ENCODE measurements around the gene PLEKHA4. TPM values are rescaled to one million over a fixed set of nuclear protein-coding genes. Genes with fewer than 3 reads are reported as not detected.
A peak's percentile ranks its signal among the peaks of the same experiment; 100 is the strongest.

Gene PLEKHA4
- total RNA-seq, 1 donor from 2014 or later = 8.5 TPM

DNA sequence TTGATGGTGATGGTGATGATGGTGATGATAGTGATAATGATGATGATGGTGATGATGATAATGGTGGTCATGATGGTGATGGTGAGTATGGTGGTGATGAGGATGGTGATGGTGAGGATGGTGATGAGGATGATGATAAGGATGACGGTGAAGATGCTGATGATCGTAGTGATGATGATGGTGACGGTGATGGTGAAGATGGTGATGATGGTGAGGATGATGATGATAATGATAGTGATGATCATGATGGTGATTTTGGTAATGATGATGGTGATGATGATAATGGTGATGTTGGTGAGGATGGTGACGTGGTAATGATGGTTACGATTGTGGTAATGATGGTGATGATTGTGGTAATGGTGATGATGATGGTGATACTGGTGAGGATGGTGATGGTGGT, 46.8 kb downstream of the PLEKHA4 start:
- no peak for DNase-seq (ENCODE audit: low spot score, unreplicated experiment)
- no peak for TF ChIP-seq CTCF (IDR thresholded peaks at IDR 0.05; ENCODE audit: unreplicated experiment)
- no peaks in the 10 kb centered on the region for H3K27me3 Mint-ChIP-seq
- no peak overlapping the region for H3K4me3 Mint-ChIP-seq (ENCODE audit: low read depth)
- H3K27ac Mint-ChIP-seq = no peak overlapping the region
- no peaks in the 10 kb centered on the region for H3K9me3 Mint-ChIP-seq (ENCODE audit: low read depth)
- peaks cover 5% of the 10 kb centered on the region for H3K36me3 Mint-ChIP-seq (ENCODE audit: insufficient read depth)
- peaks cover 16% of the 10 kb centered on the region for H3K4me1 Mint-ChIP-seq (ENCODE audit: low read depth)

- Mint-ChIP-seq H3K36me3 (ENCODE audit: insufficient read depth) (peaks cover 1% of the 10 kb centered on the region), H3K27ac (peak overlapping the region; percentile 39), H3K27me3 (no peaks in the 10 kb centered on the region), H3K4me3 (ENCODE audit: low read depth) (no peak overlapping the region), H3K4me1 (ENCODE audit: low read depth) (peaks cover 24% of the 10 kb centered on the region), H3K9me3 (ENCODE audit: low read depth) (no peaks in the 10 kb centered on the region)
- TF ChIP-seq CTCF (IDR thresholded peaks at IDR 0.05; ENCODE audit: unreplicated experiment) = no peak
- DNase-seq (ENCODE audit: low spot score, unreplicated experiment) = no peak
These were observed 49.0 kb downstream of the PLEKHA4 start for GRCh38 chr19:48819366-48819816.

DNA sequence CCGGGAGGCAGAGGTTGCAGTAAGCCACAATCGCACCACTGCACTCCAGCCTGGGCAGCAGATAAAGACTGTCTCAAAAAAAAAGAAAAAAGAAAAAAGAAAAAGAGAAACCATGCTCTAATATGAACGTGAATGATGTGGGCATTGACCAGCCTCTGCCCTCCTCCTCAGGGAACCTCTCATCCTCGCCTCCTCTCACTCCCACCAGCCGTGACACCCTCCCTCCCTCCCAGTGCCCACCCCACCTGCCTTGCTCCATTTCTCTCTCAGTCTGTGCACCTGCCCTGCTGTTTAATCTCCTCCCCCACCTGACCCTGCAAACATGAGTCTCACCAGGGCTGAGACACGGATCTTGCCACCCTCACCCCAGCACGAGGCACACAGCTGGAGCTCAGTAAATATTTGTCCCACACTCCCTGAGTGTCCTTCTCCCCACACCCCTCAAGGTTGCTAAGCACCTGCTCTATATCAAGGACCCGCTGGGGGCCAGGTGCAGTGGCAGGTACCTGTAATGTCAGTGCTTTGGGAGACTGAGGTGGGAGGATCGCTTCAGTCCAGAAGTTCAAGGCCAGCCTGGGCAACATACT, 50.1 kb downstream of the PLEKHA4 start:
- TF ChIP-seq CTCF (IDR thresholded peaks at IDR 0.05; ENCODE audit: unreplicated experiment) = no peak
- Mint-ChIP-seq H3K9me3 (ENCODE audit: low read depth) (no peaks in the 10 kb centered on the region), H3K36me3 (ENCODE audit: insufficient read depth) (no peaks in the 10 kb centered on the region), H3K27ac (peak overlapping the region; percentile 94), H3K4me3 (ENCODE audit: low read depth) (no peak overlapping the region), H3K27me3 (no peaks in the 10 kb centered on the region), H3K4me1 (ENCODE audit: low read depth) (peaks cover 24% of the 10 kb centered on the region)
- DNase-seq (ENCODE audit: low spot score, unreplicated experiment) = no peak

DNA sequence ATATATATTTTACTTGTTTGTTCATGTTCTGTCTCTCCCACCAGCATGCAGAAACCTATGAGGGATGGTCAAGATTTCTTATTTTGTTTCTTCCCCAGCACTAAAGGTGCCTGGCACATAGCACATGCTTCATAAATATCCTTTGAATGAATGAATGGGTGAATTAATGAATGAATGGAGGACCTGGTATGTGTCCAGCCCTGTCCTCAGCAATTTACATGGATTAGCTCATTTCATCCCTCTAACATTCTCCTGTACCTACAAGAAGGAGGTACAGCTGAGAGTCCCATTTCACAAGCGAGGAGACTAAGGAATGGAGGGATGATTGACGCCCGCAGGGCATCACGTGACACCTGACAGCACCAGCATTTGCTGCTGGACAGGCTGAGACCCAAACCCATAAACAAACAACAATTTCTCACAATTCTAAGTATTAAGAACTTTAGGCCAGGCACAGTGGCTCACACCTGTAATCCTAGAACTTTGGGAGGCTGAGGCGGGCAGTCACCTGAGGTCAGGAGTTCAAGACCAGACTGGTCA, 50.8 kb downstream of the PLEKHA4 start:
- Mint-ChIP-seq H3K27ac (peak overlapping the region; percentile 42), H3K9me3 (ENCODE audit: low read depth) (no peaks in the 10 kb centered on the region), H3K4me1 (ENCODE audit: low read depth) (peaks cover 27% of the 10 kb centered on the region), H3K27me3 (no peaks in the 10 kb centered on the region), H3K36me3 (ENCODE audit: insufficient read depth) (no peaks in the 10 kb centered on the region), H3K4me3 (ENCODE audit: low read depth) (no peak overlapping the region)
- no peak for DNase-seq (ENCODE audit: low spot score, unreplicated experiment)
- no peak for TF ChIP-seq CTCF (IDR thresholded peaks at IDR 0.05; ENCODE audit: unreplicated experiment)

DNA sequence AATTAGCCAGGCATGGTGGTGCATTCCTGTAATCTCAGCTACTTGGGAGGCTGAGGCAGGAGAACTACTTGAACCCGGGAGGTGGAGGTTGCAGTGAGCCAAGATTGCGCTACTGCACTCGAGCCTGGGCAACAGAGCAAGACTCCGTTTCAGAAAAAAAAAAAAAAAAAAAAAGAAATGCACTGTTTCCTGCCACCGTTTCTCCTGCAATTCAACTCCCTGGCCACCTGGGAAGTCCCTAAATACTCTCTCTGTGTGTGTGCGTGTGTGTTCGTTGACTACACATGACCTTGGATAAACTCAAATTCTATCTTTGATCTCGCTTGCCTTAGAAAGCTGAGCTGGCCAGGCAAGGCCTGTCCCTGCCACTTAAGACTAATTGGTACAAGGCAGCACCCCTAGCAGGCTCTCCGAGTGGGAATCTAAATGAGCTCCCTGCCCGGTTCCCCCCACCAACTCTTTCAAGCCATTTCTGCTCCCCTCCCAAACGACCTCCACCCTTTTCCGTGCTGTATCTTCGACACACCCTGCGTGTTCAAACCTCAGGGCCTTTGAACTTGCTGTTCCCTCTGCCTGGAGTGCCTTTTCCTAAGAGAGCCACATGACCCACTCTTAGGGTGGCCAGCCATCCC, 52.4 kb downstream of the PLEKHA4 start:
- peak overlapping the region; percentile 66 for H3K27ac Mint-ChIP-seq
- DNase-seq (ENCODE audit: low spot score, unreplicated experiment) = no peak
- H3K4me3 Mint-ChIP-seq (ENCODE audit: low read depth) = no peak overlapping the region
- no peaks in the 10 kb centered on the region for H3K27me3 Mint-ChIP-seq
- H3K9me3 Mint-ChIP-seq (ENCODE audit: low read depth) = no peaks in the 10 kb centered on the region
- H3K36me3 Mint-ChIP-seq (ENCODE audit: insufficient read depth) = no peaks in the 10 kb centered on the region
- TF ChIP-seq CTCF (IDR thresholded peaks at IDR 0.05; ENCODE audit: unreplicated experiment) = peak; percentile 31
- peaks cover 32% of the 10 kb centered on the region for H3K4me1 Mint-ChIP-seq (ENCODE audit: low read depth)

All from progenitor cell of endocrine pancreas (in vitro differentiated cells).